ENCODE results near the gene GRAMD2A. TPM values are rescaled to one million over a fixed set of nuclear protein-coding genes. Genes with fewer than 3 reads are reported as not detected.

GRAMD2A gene
- polyA plus RNA-seq, 3 donors = not detected

- intact Hi-C loops (cut with micrococcal nuclease) = no loop called here
- H3K9ac ChIP-seq (ENCODE audit: insufficient read depth, low read length, poor library complexity, severe bottlenecking) = no peak overlapping the region
- DNase-seq = no peak
- H3K4me1 Mint-ChIP-seq = no peaks in the 10 kb centered on the region
- WGBS (ENCODE audit: insufficient coverage) = 94% methylated on average over 11 of the region's 15 CpGs
- no peaks in the 10 kb centered on the region for H3K36me3 ChIP-seq (replicated peaks in 1 of 2; ENCODE audit: control insufficient read depth in 1 of 2, insufficient read depth in 2 of 2, low read length in 2 of 2)
- no peak for TF ChIP-seq CTCF (IDR thresholded peaks at IDR 0.05)
- H3K27me3 ChIP-seq (ENCODE audit: control insufficient read depth in 2 of 2, insufficient read depth in 2 of 2, low read length in 2 of 2) = no peaks in the 10 kb centered on the region
- H3K27ac Mint-ChIP-seq = peak overlapping the region in 1 of 7 donors; percentile 16
- no peaks in the 10 kb centered on the region for H4K20me1 ChIP-seq (ENCODE audit: insufficient read depth, low read length)
- H3K4me2 ChIP-seq (replicated peaks; ENCODE audit: extremely low read depth, low read length, poor library complexity, severe bottlenecking) = no peak overlapping the region
- H3K27me3 Mint-ChIP-seq (ENCODE audit: low read depth in 3 of 3) = peaks cover 0 to 4% (median 3%) of the 10 kb centered on the region in 3 donors
- H3K4me1 ChIP-seq (ENCODE audit: control insufficient read depth in 1 of 2, insufficient read depth in 2 of 2, low read length in 2 of 2) = no peaks in the 10 kb centered on the region
- H3K4me3 ChIP-seq (replicated peaks in 1 of 3; ENCODE audit: low read depth in 2 of 3, low read length in 3 of 3) = no peak overlapping the region
- H3K9me3 ChIP-seq (replicated peaks in 1 of 2; ENCODE audit: control insufficient read depth in 1 of 2, insufficient read depth in 1 of 2, low read length in 2 of 2) = no peaks in the 10 kb centered on the region
- no peaks in the 10 kb centered on the region for H3K36me3 Mint-ChIP-seq
- no peak overlapping the region for H2AFZ ChIP-seq (ENCODE audit: insufficient read depth, low read depth, low read length, poor library complexity, severe bottlenecking)
- H3K9me3 Mint-ChIP-seq = no peaks in the 10 kb centered on the region
- H3K4me3 Mint-ChIP-seq = no peak overlapping the region
- no peaks in the 10 kb centered on the region for H3K79me2 ChIP-seq (ENCODE audit: insufficient read depth, low read length)
- H3K27ac ChIP-seq (ENCODE audit: low read depth in 1 of 2, low read length in 2 of 2) = no peak overlapping the region
Observed at GRCh38 chr15:72175186-72176044, 22.2 kb downstream of the GRAMD2A start.

- no peaks in the 10 kb centered on the region for H3K9me3 ChIP-seq (replicated peaks in 1 of 2; ENCODE audit: control insufficient read depth in 1 of 2, insufficient read depth in 1 of 2, low read length in 2 of 2)
- intact Hi-C loops (cut with micrococcal nuclease) = no loop called here
- no peaks in the 10 kb centered on the region for H4K20me1 ChIP-seq (ENCODE audit: insufficient read depth, low read length)
- H3K4me3 Mint-ChIP-seq = no peak overlapping the region
- no peak overlapping the region for H3K4me3 ChIP-seq (replicated peaks in 1 of 3; ENCODE audit: low read depth in 2 of 3, low read length in 3 of 3)
- H3K79me2 ChIP-seq (ENCODE audit: insufficient read depth, low read length) = no peaks in the 10 kb centered on the region
- H3K27ac Mint-ChIP-seq = no peak overlapping the region
- H3K27me3 Mint-ChIP-seq (ENCODE audit: low read depth in 3 of 3) = peaks cover 0 to 4% (median 3%) of the 10 kb centered on the region in 3 donors
- H3K9ac ChIP-seq (ENCODE audit: insufficient read depth, low read length, poor library complexity, severe bottlenecking) = no peak overlapping the region
- no peaks in the 10 kb centered on the region for H3K9me3 Mint-ChIP-seq
- no peaks in the 10 kb centered on the region for H3K36me3 ChIP-seq (replicated peaks in 1 of 2; ENCODE audit: control insufficient read depth in 1 of 2, insufficient read depth in 2 of 2, low read length in 2 of 2)
- no peak overlapping the region for H2AFZ ChIP-seq (ENCODE audit: insufficient read depth, low read depth, low read length, poor library complexity, severe bottlenecking)
- no peak for TF ChIP-seq CTCF (IDR thresholded peaks at IDR 0.05)
- H3K27ac ChIP-seq (ENCODE audit: low read depth in 1 of 2, low read length in 2 of 2) = no peak overlapping the region
- DNase-seq = no peak
- H3K4me1 ChIP-seq (ENCODE audit: control insufficient read depth in 1 of 2, insufficient read depth in 2 of 2, low read length in 2 of 2) = no peaks in the 10 kb centered on the region
- H3K4me2 ChIP-seq (replicated peaks; ENCODE audit: extremely low read depth, low read length, poor library complexity, severe bottlenecking) = no peak overlapping the region
- H3K4me1 Mint-ChIP-seq = no peaks in the 10 kb centered on the region
- 38% methylated on average over 4 of the region's 5 CpGs for WGBS (ENCODE audit: insufficient coverage)
- no peaks in the 10 kb centered on the region for H3K27me3 ChIP-seq (ENCODE audit: control insufficient read depth in 2 of 2, insufficient read depth in 2 of 2, low read length in 2 of 2)
- no peaks in the 10 kb centered on the region for H3K36me3 Mint-ChIP-seq
Observed at GRCh38 chr15:72174551-72175165, 22.9 kb downstream of the GRAMD2A start.
